H9 (cell line): ENCODE measurements around the gene SLC15A5. TPM values are rescaled to one million over a fixed set of nuclear protein-coding genes. Genes with fewer than 3 reads are reported as not detected.
A peak's percentile ranks its signal among the peaks of the same experiment; 100 is the strongest.

ENCODE experiments used
- DNase-seq: peaks from one replicate; pipeline ENCODE4 v3.0.0-alpha.2; 2017
- H2AFZ ChIP-seq: one replicate; pipeline ENCODE4 v1.6.1; 2013; ENCODE audit warnings: mild to moderate bottlenecking, low read length, control low read depth, moderate library complexity
- H2AK5ac ChIP-seq: 2 replicates; pipeline ENCODE4 v1.6.1; 2013; ENCODE audit warnings: low read length, control low read depth, mixed read lengths; ENCODE audit not compliant: insufficient read length
- H2BK120ac ChIP-seq: one replicate; pipeline ENCODE4 v1.6.1; 2013; ENCODE audit warnings: low read depth, mild to moderate bottlenecking, low read length, control low read depth, inconsistent platforms; ENCODE audit not compliant: poor library complexity, severe bottlenecking
- H2BK12ac ChIP-seq: 2 replicates; pipeline ENCODE4 v1.6.1; 2013; ENCODE audit warnings: low read length, control low read depth, mixed read lengths, low read depth; ENCODE audit not compliant: insufficient read length
- H2BK15ac ChIP-seq: 2 replicates; pipeline ENCODE4 v1.6.1; 2013; ENCODE audit warnings: low read depth, low read length, control low read depth
- H2BK20ac ChIP-seq: one replicate; pipeline ENCODE4 v1.6.1; 2013; ENCODE audit warnings: low read depth, mild to moderate bottlenecking, low read length, control low read depth, inconsistent platforms; ENCODE audit not compliant: poor library complexity, severe bottlenecking
- H2BK5ac ChIP-seq: 2 replicates; pipeline ENCODE4 v1.6.1; 2013; ENCODE audit warnings: low read length, control low read depth, mixed read lengths; ENCODE audit not compliant: insufficient read length
- H3K14ac ChIP-seq: 2 replicates; pipeline ENCODE4 v1.6.1; 2013; ENCODE audit warnings: low read length, control low read depth; ENCODE audit not compliant: insufficient read depth
- H3K18ac ChIP-seq: 2 replicates; pipeline ENCODE4 v1.6.1; 2013; ENCODE audit warnings: low read depth, mild to moderate bottlenecking, mixed read lengths, low read length, control low read depth; ENCODE audit not compliant: insufficient read length
- H3K23ac ChIP-seq: 2 replicates; pipeline ENCODE4 v1.6.1; 2013; ENCODE audit warnings: low read length, control low read depth, mixed read lengths, low read depth; ENCODE audit not compliant: insufficient read length
- H3K23me2 ChIP-seq: 2 replicates; pipeline ENCODE4 v1.6.1; 2013; ENCODE audit warnings: low read depth, mild to moderate bottlenecking, mixed read lengths, low read length, control low read depth; ENCODE audit not compliant: insufficient read length, poor library complexity, severe bottlenecking
- H3K27ac ChIP-seq: 2 replicates; pipeline ENCODE4 v1.5.1; 2013; ENCODE audit warnings: low read length, control low read depth, mixed read lengths, low read depth; ENCODE audit not compliant: insufficient read length
- H3K27me3 ChIP-seq: 2 replicates; pipeline ENCODE4 v1.6.1; 2013; ENCODE audit warnings: low read length, control low read depth, inconsistent platforms; ENCODE audit not compliant: insufficient read depth
- H3K4ac ChIP-seq: 2 replicates; pipeline ENCODE4 v1.6.1; 2013; ENCODE audit warnings: low read depth, mild to moderate bottlenecking, control low read depth, inconsistent platforms, low read length, moderate library complexity
- H3K4me1 ChIP-seq: 2 replicates; pipeline ENCODE4 v1.6.1; 2013; ENCODE audit warnings: low read length, control low read depth, inconsistent platforms; ENCODE audit not compliant: insufficient read depth
- H3K4me2 ChIP-seq: 2 replicates; pipeline ENCODE4 v1.6.1; 2013; ENCODE audit warnings: low read length, control low read depth, mixed read lengths; ENCODE audit not compliant: insufficient read length, insufficient read depth
- H3K56ac ChIP-seq: 2 replicates; pipeline ENCODE4 v1.6.1; 2013; ENCODE audit warnings: low read depth, mild to moderate bottlenecking, mixed read lengths, low read length, control low read depth; ENCODE audit not compliant: insufficient read length
- H3K79me1 ChIP-seq: 2 replicates; pipeline ENCODE4 v1.6.1; 2013; ENCODE audit warnings: low read depth, mild to moderate bottlenecking, moderate library complexity, low read length, control low read depth, inconsistent platforms; ENCODE audit not compliant: insufficient read depth, poor library complexity, severe bottlenecking
- H3K79me2 ChIP-seq: 2 replicates; pipeline ENCODE4 v1.6.1; 2013; ENCODE audit warnings: low read length, control low read depth, inconsistent platforms; ENCODE audit not compliant: insufficient read depth
- H3K9ac ChIP-seq: 2 replicates; pipeline ENCODE4 v1.6.1; 2013; ENCODE audit warnings: low read length, control low read depth, mixed read lengths; ENCODE audit not compliant: insufficient read length; ENCODE audit errors: extremely low read depth
- H3K9me3 ChIP-seq: one replicate; pipeline ENCODE4 v1.6.1; 2013; ENCODE audit warnings: low read depth, low read length, inconsistent platforms; ENCODE audit not compliant: control insufficient read depth
- H3T11ph ChIP-seq: one replicate; pipeline ENCODE4 v1.6.1; 2013; ENCODE audit warnings: mild to moderate bottlenecking, low read length, control low read depth, inconsistent platforms
- H4K20me1 ChIP-seq: one replicate; pipeline ENCODE4 v1.6.1; 2013; ENCODE audit not compliant: control insufficient read depth, insufficient read length, insufficient read depth
- H4K5ac ChIP-seq: 2 replicates; pipeline ENCODE4 v1.6.1; 2013; ENCODE audit warnings: low read depth, mild to moderate bottlenecking, mixed read lengths, low read length, control low read depth; ENCODE audit not compliant: insufficient read length
- H4K8ac ChIP-seq: replicated peaks from 2 replicates; pipeline ENCODE4 v1.6.1; 2013; ENCODE audit warnings: low read length, control low read depth, mixed read lengths, low read depth; ENCODE audit not compliant: insufficient read length
- H4K91ac ChIP-seq: 2 replicates; pipeline ENCODE4 v1.6.1; 2013; ENCODE audit warnings: low read depth, mild to moderate bottlenecking, moderate library complexity, mixed read lengths, low read length, control low read depth; ENCODE audit not compliant: insufficient read length
- H3K27ac Mint-ChIP-seq, 3 experiments: 2 replicates in 2 of 3; 3 replicates in 1 of 3; pipeline ENCODE4 v1.8.0; 2020 to 2021; ENCODE audit warnings: mixed read lengths in 3 of 3, mild to moderate bottlenecking in 1 of 3, moderate library complexity in 1 of 3
- H3K27me3 Mint-ChIP-seq: 2 replicates; pipeline ENCODE4 v1.8.0; 2021; ENCODE audit warnings: low read depth, mild to moderate bottlenecking, moderate library complexity, mixed read lengths
- H3K36me3 Mint-ChIP-seq, 3 experiments: 2 replicates in 2 of 3; 3 replicates in 1 of 3; pipeline ENCODE4 v1.8.0; 2020 to 2021; ENCODE audit warnings: low read depth in 3 of 3, mixed read lengths in 3 of 3; ENCODE audit not compliant: insufficient read depth in 1 of 3
- H3K4me1 Mint-ChIP-seq, 2 experiments: 2 replicates each; pipeline ENCODE4 v1.8.0; 2020; ENCODE audit warnings: mixed read lengths in 2 of 2
- H3K4me3 Mint-ChIP-seq, 2 experiments: 2 replicates in 1 of 2; 3 replicates in 1 of 2; pipeline ENCODE4 v1.8.0; 2020 to 2021; ENCODE audit warnings: mild to moderate bottlenecking in 2 of 2, mixed read lengths in 2 of 2, moderate library complexity in 1 of 2
- H3K9me3 Mint-ChIP-seq, 2 experiments: 2 replicates in 1 of 2; 3 replicates in 1 of 2; pipeline ENCODE4 v1.8.0; 2020; ENCODE audit warnings: mild to moderate bottlenecking in 2 of 2, mixed read lengths in 2 of 2, moderate library complexity in 1 of 2
- WGBS: extraction: QIAGEN DNeasy Blood & Tissue Kit; methylation state at CpG from one replicate; pipeline ENCODE4 v1.1.7; 2013; ENCODE audit warnings: missing lambda C conversion rate, low lambda C conversion rate, mixed read lengths; ENCODE audit not compliant: insufficient read length; ENCODE audit errors: extremely low coverage; 5-methylcytosine and 5-hydroxymethylcytosine counted together
- total RNA-seq: library from RNA; stranded (reverse); gene quantifications from 2 replicates; pipeline ENCODE4 v1.2.1, GENCODE V29; 2021
- TF ChIP-seq, protein P1 (sequence below): fragments of 200-600 bp; sonication (generic); conservative IDR thresholded peaks from 3 replicates; pipeline ENCODE4 v1.8.0; 2021; ENCODE audit warnings: antibody characterized with exemption, mild to moderate bottlenecking

Gene SLC15A5
- total RNA-seq, 1 experiment from 2014 or later = not detected

DNA sequence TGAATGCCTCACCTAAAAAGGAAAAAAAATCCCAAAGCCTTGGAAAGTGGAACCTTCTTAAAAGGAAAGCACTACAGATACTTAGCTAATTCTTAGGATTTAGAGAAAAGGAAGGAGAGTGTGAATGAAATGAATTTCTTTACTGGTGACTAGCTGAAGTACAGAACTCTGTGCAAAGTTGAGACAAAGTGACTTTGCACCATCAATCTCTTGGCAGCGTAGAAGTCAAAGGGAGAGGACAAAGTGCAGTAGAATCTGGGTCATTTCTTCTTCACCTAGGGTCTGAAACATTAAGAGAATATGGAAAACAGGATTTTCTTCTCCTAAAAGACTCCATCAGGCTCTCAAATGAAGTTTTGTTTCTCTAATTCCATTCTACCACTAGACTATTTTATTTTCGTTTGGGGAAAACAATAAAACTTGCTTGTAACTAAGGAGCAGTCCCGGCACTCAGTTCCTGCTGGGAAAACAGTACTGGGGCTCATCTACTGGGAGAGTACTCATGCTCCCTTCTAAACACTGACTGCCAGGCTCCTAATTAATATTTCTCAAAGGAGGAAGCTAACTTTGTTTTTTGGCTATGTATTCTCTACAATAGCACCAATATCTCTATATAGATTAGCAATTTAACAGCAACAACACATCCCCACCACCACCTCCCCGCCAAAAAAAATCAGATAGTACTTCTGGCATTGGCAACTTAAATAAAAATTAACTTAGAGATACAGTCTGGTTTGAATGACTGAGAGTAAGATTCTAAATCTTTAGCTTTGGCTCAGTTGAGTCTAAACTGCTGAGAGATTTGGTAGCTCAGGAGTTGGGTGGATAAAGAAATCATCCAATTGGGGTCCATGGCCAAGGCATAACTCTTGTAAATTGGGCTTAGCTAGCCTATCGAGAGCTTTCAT is 110.7 kb downstream of the SLC15A5 start:
- Histone ChIP-seq H3K4ac (no peak overlapping the region), H3T11ph (no peak overlapping the region), H4K91ac (no peak overlapping the region), H2BK20ac (no peak overlapping the region), H4K20me1 (no peaks in the 10 kb centered on the region), H3K18ac (no peak overlapping the region), H2BK5ac (no peak overlapping the region), H2BK15ac (no peak overlapping the region), H3K27me3 (no peaks in the 10 kb centered on the region), H3K9me3 (no peaks in the 10 kb centered on the region), H3K4me1 (peaks cover 2% of the 10 kb centered on the region), H3K23ac (no peak overlapping the region), H3K23me2 (no peaks in the 10 kb centered on the region), H4K5ac (no peak overlapping the region), H3K14ac (no peak overlapping the region), H3K9ac (no peak overlapping the region), H3K56ac (no peak overlapping the region), H2BK12ac (no peak overlapping the region), H3K27ac (no peak overlapping the region), H3K79me1 (no peaks in the 10 kb centered on the region), H4K8ac (no peak overlapping the region), H3K79me2 (no peaks in the 10 kb centered on the region), H2BK120ac (no peak overlapping the region), H3K4me2 (no peak overlapping the region), H2AFZ (no peak overlapping the region), H2AK5ac (no peak overlapping the region)
- Mint-ChIP-seq H3K36me3 (no peaks in the 10 kb centered on the region), H3K4me3 (no peak overlapping the region), H3K4me1 (peaks cover 7% of the 10 kb centered on the region in 2 experiments), H3K27me3 (peaks cover 2% of the 10 kb centered on the region; the same call in 1 of the 2 replicates), H3K9me3 (no peaks in the 10 kb centered on the region; a peak in 1 of 5 replicates), H3K27ac (peak overlapping the region in 1 of 3 experiments; percentile 82; a peak in 1 of 7 replicates)
- WGBS = no CpG with 5 or more reads among the region's 5 CpGs
- TF ChIP-seq, protein P1, sequence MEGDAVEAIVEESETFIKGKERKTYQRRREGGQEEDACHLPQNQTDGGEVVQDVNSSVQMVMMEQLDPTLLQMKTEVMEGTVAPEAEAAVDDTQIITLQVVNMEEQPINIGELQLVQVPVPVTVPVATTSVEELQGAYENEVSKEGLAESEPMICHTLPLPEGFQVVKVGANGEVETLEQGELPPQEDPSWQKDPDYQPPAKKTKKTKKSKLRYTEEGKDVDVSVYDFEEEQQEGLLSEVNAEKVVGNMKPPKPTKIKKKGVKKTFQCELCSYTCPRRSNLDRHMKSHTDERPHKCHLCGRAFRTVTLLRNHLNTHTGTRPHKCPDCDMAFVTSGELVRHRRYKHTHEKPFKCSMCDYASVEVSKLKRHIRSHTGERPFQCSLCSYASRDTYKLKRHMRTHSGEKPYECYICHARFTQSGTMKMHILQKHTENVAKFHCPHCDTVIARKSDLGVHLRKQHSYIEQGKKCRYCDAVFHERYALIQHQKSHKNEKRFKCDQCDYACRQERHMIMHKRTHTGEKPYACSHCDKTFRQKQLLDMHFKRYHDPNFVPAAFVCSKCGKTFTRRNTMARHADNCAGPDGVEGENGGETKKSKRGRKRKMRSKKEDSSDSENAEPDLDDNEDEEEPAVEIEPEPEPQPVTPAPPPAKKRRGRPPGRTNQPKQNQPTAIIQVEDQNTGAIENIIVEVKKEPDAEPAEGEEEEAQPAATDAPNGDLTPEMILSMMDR = no peak
- DNase-seq = no peak
